Hematopoietic multipotent progenitor cell (in vitro differentiated cells): ENCODE measurements around the gene CCDC30. TPM values are rescaled to one million over a fixed set of nuclear protein-coding genes. Genes with fewer than 3 reads are reported as not detected.

Experiments
- DNase-seq, 3 donors: peaks; one replicate each; pipeline ENCODE4 v3.0.0-alpha.2; 2011 to 2015; ENCODE audit warnings: low read depth in 2 of 3, low spot score in 2 of 3
- total RNA-seq: library from RNA; depleted of rRNA; stranded (reverse); fragments of >200 nt; gene quantifications from one replicate; pipeline ENCODE4 v1.2.3, GENCODE V29; 2012

CCDC30 gene
- total RNA-seq, result 1.3 TPM

GRCh38 chr1:42462828-42463763, at the start of gene CCDC30:
CCDC30 (plus strand) TSS chr1:42463286; CDS start chr1:42480552, 17,266 bp downstream.
- DNase-seq, result peak; percentile 93 to 99 (median 97)

GRCh38 chr1:42414551-42415496, 48.3 kb upstream of the CCDC30 start:
- no peak for DNase-seq

- no peak for DNase-seq
Measured at GRCh38 chr1:42417166-42417565, 45.9 kb upstream of the CCDC30 start.

GRCh38 chr1:42418516-42418915, 44.6 kb upstream of the CCDC30 start:
- no peak for DNase-seq

GRCh38 chr1:42419126-42419821, 43.8 kb upstream of the CCDC30 start:
- no peak for DNase-seq

- DNase-seq, result no peak
Measured at GRCh38 chr1:42420121-42420520, 43.0 kb upstream of the CCDC30 start.

- peak in 1 of 3 donors; percentile 23 for DNase-seq
Measured at GRCh38 chr1:42420911-42421585, 42.0 kb upstream of the CCDC30 start.

GRCh38 chr1:42422737-42423136, 40.3 kb upstream of the CCDC30 start:
- no peak for DNase-seq

- no peak for DNase-seq
Measured at GRCh38 chr1:42423681-42424080, 39.4 kb upstream of the CCDC30 start.

- DNase-seq, result no peak
Measured at GRCh38 chr1:42424201-42424600, 38.9 kb upstream of the CCDC30 start.

GRCh38 chr1:42427240-42427639, 35.8 kb upstream of the CCDC30 start:
- peak in 1 of 3 donors; percentile 17 for DNase-seq

GRCh38 chr1:42429603-42430002, 33.5 kb upstream of the CCDC30 start:
- DNase-seq, result no peak

GRCh38 chr1:42430286-42431135, 32.6 kb upstream of the CCDC30 start:
- no peak for DNase-seq

GRCh38 chr1:42431514-42431913, 31.6 kb upstream of the CCDC30 start:
- no peak for DNase-seq

GRCh38 chr1:42432714-42433113, 30.4 kb upstream of the CCDC30 start:
- no peak for DNase-seq

- DNase-seq, result no peak
Measured at GRCh38 chr1:42433369-42433768, 29.7 kb upstream of the CCDC30 start.

GRCh38 chr1:42434340-42434739, 28.7 kb upstream of the CCDC30 start:
- no peak for DNase-seq

GRCh38 chr1:42439940-42440339, 23.1 kb upstream of the CCDC30 start:
- no peak for DNase-seq

GRCh38 chr1:42442662-42443061, 20.4 kb upstream of the CCDC30 start:
- no peak for DNase-seq
